ENCODE data around the gene SIGLEC7.

GRCh38 chr19:51164215-51164614 is 22.1 kb downstream of the SIGLEC7 start:
- no peak for TF ChIP-seq POLR2A (IDR thresholded peaks at IDR 0.05)
- no peak for TF ChIP-seq CTCF (IDR thresholded peaks at IDR 0.05)
